HG02943 (cell line): ENCODE results near the gene C1orf198.

Source experiments
- ATAC-seq: cut with Tn5 transposase; IDR thresholded peaks from one replicate; pipeline ENCODE4 v1.9.1; 2021; ENCODE audit warnings: mild to moderate bottlenecking, low read depth, moderate library complexity; ENCODE audit not compliant: unreplicated experiment

C1orf198 gene

GRCh38 chr1:230867903-230868735, at the start of gene C1orf198:
C1orf198 (minus strand) TSS chr1:230868521; CDS start chr1:230868512, 9 bp downstream.
- peak; percentile 81 for ATAC-seq

- ATAC-seq, result no peak
Observed at GRCh38 chr1:230917284-230918135, 49.2 kb upstream of the C1orf198 start.

GRCh38 chr1:230916587-230917283, 48.4 kb upstream of the C1orf198 start:
- no peak for ATAC-seq

GRCh38 chr1:230915078-230915477, 46.8 kb upstream of the C1orf198 start:
- no peak for ATAC-seq

GRCh38 chr1:230913496-230913895, 45.2 kb upstream of the C1orf198 start:
- no peak for ATAC-seq

GRCh38 chr1:230910755-230911117, 42.4 kb upstream of the C1orf198 start:
- ATAC-seq, result no peak

GRCh38 chr1:230909974-230910754, 41.8 kb upstream of the C1orf198 start:
- ATAC-seq, result no peak

GRCh38 chr1:230907472-230908205, 39.3 kb upstream of the C1orf198 start:
- ATAC-seq, result no peak

GRCh38 chr1:230906226-230906625, 37.9 kb upstream of the C1orf198 start:
- no peak for ATAC-seq

- no peak for ATAC-seq
Observed at GRCh38 chr1:230905733-230906132, 37.4 kb upstream of the C1orf198 start.

GRCh38 chr1:230902349-230902923, 34.1 kb upstream of the C1orf198 start:
- no peak for ATAC-seq

- ATAC-seq, result no peak
Observed at GRCh38 chr1:230901671-230902070, 33.4 kb upstream of the C1orf198 start.

GRCh38 chr1:230900984-230901383, 32.7 kb upstream of the C1orf198 start:
- no peak for ATAC-seq

- ATAC-seq, result no peak
Observed at GRCh38 chr1:230899841-230900251, 31.5 kb upstream of the C1orf198 start.

GRCh38 chr1:230898748-230899147, 30.4 kb upstream of the C1orf198 start:
- ATAC-seq, result no peak

- ATAC-seq, result no peak
Observed at GRCh38 chr1:230898144-230898543, 29.8 kb upstream of the C1orf198 start.

GRCh38 chr1:230896779-230897178, 28.5 kb upstream of the C1orf198 start:
- no peak for ATAC-seq

- ATAC-seq, result no peak
Observed at GRCh38 chr1:230895452-230895851, 27.1 kb upstream of the C1orf198 start.

- ATAC-seq, result no peak
Observed at GRCh38 chr1:230894664-230895063, 26.3 kb upstream of the C1orf198 start.
